HepG2 (cell line): Measurements from ENCODE around the gene R3HDM4. TPM values are rescaled to one million over a fixed set of nuclear protein-coding genes. Genes with fewer than 3 reads are reported as not detected.

Experiments
- ATAC-seq: fragments of 200-7000 bp; cut with Tn5 transposase; 3 replicates; pipeline ENCODE4 v1.9.1; 2020; ENCODE audit warnings: mild to moderate bottlenecking, moderate library complexity
- BruUV-seq: library from RNA; stranded (reverse); fragments of 400-500 nt; replicated peaks from 2 replicates; lab custom pipeline; 2021; lab: Mats Ljungman, UMichigan
- CTCF ChIA-PET: fragments of 300-600 bp; formaldehyde crosslinking; extraction: SDS; loops from one replicate; lab custom pipeline; 2021; ENCODE audit warnings: low total read pairs, inconsistent platforms, low intra/inter-chr PET ratio; lab: Yijun Ruan, JAX
- POLR2A ChIA-PET: fragments of 350-600 bp; sonication (Branson Sonifier 250); formaldehyde crosslinking; loops from one replicate; lab custom pipeline; 2020; ENCODE audit warnings: antibody characterized with exemption, inconsistent platforms; lab: Yijun Ruan, JAX
- DNase-seq: peaks from one replicate; pipeline ENCODE4 v3.0.0-alpha.2; 2015; ENCODE audit warnings: low spot score
- FAIRE-seq: peaks from 3 replicates; lab custom pipeline; 2011; peaks lifted over from hg19 to GRCh38; lab: Jason Lieb, UNC
- H2AFZ ChIP-seq: one replicate; pipeline ENCODE4 v1.6.1; 2011; ENCODE audit warnings: low read length, inconsistent platforms
- H3K27ac ChIP-seq: fragments of 300-600 bp; 3 replicates; pipeline ENCODE4 v1.8.0; 2011; ENCODE audit warnings: mixed run types, mild to moderate bottlenecking, mixed read lengths, low read length, inconsistent platforms; ENCODE audit not compliant: insufficient read depth; ENCODE audit errors: extremely low read length
- H3K27me3 ChIP-seq, 2 experiments: fragments of 200-600 bp in 1 of 2; 2 replicates in 1 of 2; 3 replicates in 1 of 2; pipeline versions ENCODE4 v1.6.0 to v1.8.0; 2011; ENCODE audit warnings: low read length in 2 of 2, mild to moderate bottlenecking in 2 of 2, moderate library complexity in 2 of 2, inconsistent platforms in 1 of 2; ENCODE audit not compliant: insufficient read depth in 2 of 2, control insufficient read depth in 1 of 2
- H3K36me3 ChIP-seq, 2 experiments: fragments of 200-600 bp in 1 of 2; replicated peaks in 1 of 2; 2 replicates in 1 of 2; 3 replicates in 1 of 2; pipeline versions ENCODE4 v1.5.1 to v1.8.0; 2011; ENCODE audit warnings: low read length in 2 of 2, inconsistent platforms in 1 of 2; ENCODE audit not compliant: insufficient read depth in 2 of 2, control insufficient read depth in 1 of 2
- H3K4me1 ChIP-seq: 2 replicates; pipeline ENCODE4 v1.5.1; 2012; ENCODE audit warnings: low read length, inconsistent platforms; ENCODE audit not compliant: insufficient read depth
- H3K4me2 ChIP-seq: 2 replicates; pipeline ENCODE4 v1.6.0; 2011; ENCODE audit warnings: low read depth, low read length, inconsistent platforms
- H3K4me3 ChIP-seq, 3 experiments: fragments of 200-600 bp in 1 of 3; sonication (generic), shearing (Covaris generic) in 1 of 3; replicated peaks in 1 of 3; 2 replicates each; pipeline ENCODE4 v1.5.1; 2011 to 2016; ENCODE audit warnings: low read length in 3 of 3, inconsistent platforms in 2 of 3, low read depth in 2 of 3, mild to moderate bottlenecking in 2 of 3, control low read depth in 1 of 3, mixed read lengths in 1 of 3; ENCODE audit not compliant: insufficient read depth in 1 of 3
- H3K79me2 ChIP-seq: one replicate; pipeline ENCODE4 v1.6.1; 2011; ENCODE audit warnings: low read length, inconsistent platforms; ENCODE audit not compliant: insufficient read depth
- H3K9ac ChIP-seq: 2 replicates; pipeline ENCODE4 v1.6.0; 2011; ENCODE audit warnings: mild to moderate bottlenecking, low read depth, low read length, inconsistent platforms; ENCODE audit not compliant: insufficient read depth
- H3K9me3 ChIP-seq: 2 replicates; pipeline ENCODE4 v1.5.1; 2012; ENCODE audit warnings: mild to moderate bottlenecking, low read length
- H4K20me1 ChIP-seq: 2 replicates; pipeline ENCODE4 v1.6.0; 2011; ENCODE audit warnings: inconsistent platforms, mild to moderate bottlenecking, low read length, moderate library complexity; ENCODE audit not compliant: insufficient read depth
- CCDC6 ChIP-seq: sonication (generic); formaldehyde crosslinking; IDR thresholded peaks from 2 replicates; pipeline ENCODE4 v1.8.1; 2022; ENCODE audit warnings: mild to moderate bottlenecking, missing genetic modification reagents, moderate library complexity
- EED ChIP-seq: sonication (generic); formaldehyde crosslinking; IDR thresholded peaks from 2 replicates; pipeline ENCODE4 v1.5.0; 2020; ENCODE audit warnings: mild to moderate bottlenecking, missing genetic modification reagents
- HNF1B ChIP-seq: sonication (generic); formaldehyde crosslinking; IDR thresholded peaks from 2 replicates; pipeline ENCODE4 v1.5.1; 2020; ENCODE audit warnings: mild to moderate bottlenecking, moderate library complexity, missing genetic modification reagents
- HNF4G ChIP-seq, 2 experiments: sonication (generic) in 1 of 2; formaldehyde crosslinking in 1 of 2; IDR thresholded peaks; 2 replicates each; pipeline versions ENCODE4 v1.4.0 to v1.6.1; 2011 to 2020; ENCODE audit warnings: borderline replicate concordance in 2 of 2, low read depth in 2 of 2, mild to moderate bottlenecking in 2 of 2, low read length in 1 of 2, missing genetic modification reagents in 1 of 2, moderate library complexity in 1 of 2
- MED1 ChIP-seq: sonication (generic); formaldehyde crosslinking; IDR thresholded peaks from 2 replicates; pipeline ENCODE4 v1.4.0; 2020; ENCODE audit warnings: missing genetic modification reagents
- MNT ChIP-seq: fragments of 450-650 bp; IDR thresholded peaks from 2 replicates; pipeline ENCODE4 v1.6.1; 2016
- ZBTB33 ChIP-seq: sonication (generic); formaldehyde crosslinking; IDR thresholded peaks from 2 replicates; pipeline ENCODE4 v1.4.0; 2020; ENCODE audit warnings: missing genetic modification reagents
- ZMYM3 ChIP-seq: sonication (generic); formaldehyde crosslinking; IDR thresholded peaks from 2 replicates; pipeline ENCODE4 v1.5.1; 2020; ENCODE audit warnings: mild to moderate bottlenecking, missing genetic modification reagents
- ZNF512 ChIP-seq: sonication (generic); formaldehyde crosslinking; IDR thresholded peaks from 2 replicates; pipeline ENCODE4 v1.4.0; 2020; ENCODE audit warnings: mild to moderate bottlenecking, missing genetic modification reagents
- WGBS: methylation state at CpG from one replicate; pipeline ENCODE4 v1.1.6; 2017; ENCODE audit warnings: low lambda C conversion rate; 5-methylcytosine and 5-hydroxymethylcytosine counted together
- in situ Hi-C: cut with HindIII; loops from 2 replicates; pipeline ENCODE4 v1.10.0; 2017; ENCODE audit warnings: low pct_unique_long_range_greater_than_20kb; ENCODE audit not compliant: extremely low pct_ligation_motif_present
- intact Hi-C: fragments of 100-400 bp; cut with micrococcal nuclease; formaldehyde crosslinking; loops from one replicate; pipeline ENCODE4 v1.10.0; 2022; ENCODE audit not compliant: unreplicated experiment
- polyA plus RNA-seq, 8 experiments: library from polyadenylated mRNA; depleted of rRNA in 3 of 8; stranded (reverse) in 7 of 8; unstranded in 1 of 8; fragments of >200 nt; fragmentation: Illumina TruSeq in 4 of 8; extraction: Trizol in 4 of 8; gene quantifications; 2 replicates each; pipeline versions ENCODE4 v1.2.1 to v1.2.3, GENCODE V29; 2011 to 2016; ENCODE audit warnings: low read depth in 4 of 8, missing spikeins in 1 of 8, mixed read lengths in 1 of 8; ENCODE audit not compliant: insufficient read depth in 1 of 8
- total RNA-seq, 5 experiments: library from RNA; depleted of rRNA; stranded (reverse); fragments of >200 nt; fragmentation: Illumina TruSeq; extraction: Trizol; gene quantifications; 2 replicates each; pipeline ENCODE4 v1.2.3, GENCODE V29; 2016; ENCODE audit warnings: low read depth in 1 of 5

R3HDM4 gene
- total and polyA plus RNA-seq, 2 of the 13 experiments (the other 11 are each of a cell fraction or from before 2014, with no cell fraction given), result 26.2 to 26.9 TPM

GRCh38 chr19:919199-920050 lies 6.4 kb upstream of the R3HDM4 start (continued):
- no peak for TF ChIP-seq HNF1B (CRISPR knock-in tag)
- 0 out of 2 replicates have a peak, but pooled peaks have one; percentile 60 for TF ChIP-seq ZMYM3

- H3K27me3 ChIP-seq, result no peaks in the 10 kb centered on the region; a peak in 1 of 5 replicates
- CTCF ChIA-PET, result interaction anchor here (1.6 to 2.4 kb wide), 2 partner anchors 62 to 148 kb away, joined by 11 to 14 read pairs; no protein-coding TSS in a partner anchor
- H4K20me1 ChIP-seq, result no peaks in the 10 kb centered on the region
- DNase-seq, result no peak
- WGBS, result 94% methylated on average over 39 of the region's 58 CpGs
- BruUV-seq, result no TSS peak
- no peak overlapping the region for H3K9ac ChIP-seq
- H3K4me3 ChIP-seq, result 0 out of 6 replicates have a peak overlapping the region, but pooled peaks of 1 of the 3 experiments have one; percentile 96
- intact Hi-C loops, result loop anchor here (5.0 kb wide), 1 partner anchor 151 kb away; no protein-coding TSS in a partner anchor
- ATAC-seq, result no peak
- POLR2A ChIA-PET, result interaction anchor here (0.6 kb wide), 1 partner anchor 133 kb away, joined by 5 read pairs; no protein-coding TSS in a partner anchor
- in situ Hi-C loops, result loop anchor here (5.0 kb wide), 1 partner anchor 56 kb away; no protein-coding TSS in a partner anchor
- no peak for FAIRE-seq
- H3K4me2 ChIP-seq, result 0 out of 2 replicates have a peak overlapping the region, but pooled peaks have one; percentile 7
- peaks cover under 1% of the 10 kb centered on the region for H3K79me2 ChIP-seq
- H3K27ac ChIP-seq, result peak overlapping the region; percentile 71
- no peaks in the 10 kb centered on the region for H3K36me3 ChIP-seq
- no peaks in the 10 kb centered on the region for H3K9me3 ChIP-seq
- H3K4me1 ChIP-seq, result peaks cover 26% of the 10 kb centered on the region
- no peak overlapping the region for H2AFZ ChIP-seq
- 0 out of 2 replicates have a peak, but pooled peaks have one; percentile 50 for TF ChIP-seq ZBTB33 (CRISPR knock-in tag)
- no peak for TF ChIP-seq HNF4G (IDR thresholded peaks at IDR 0.05; ENCODE audit: borderline replicate concordance, low read depth, low read length)
- no peak for TF ChIP-seq HNF4G (CRISPR knock-in tag; IDR thresholded peaks at IDR 0.05; ENCODE audit: borderline replicate concordance, low read depth)
- TF ChIP-seq EED, result no peak
- TF ChIP-seq MED1, result no peak
- TF ChIP-seq ZNF512 (CRISPR knock-in tag), result no peak
- no peak for TF ChIP-seq MNT
- no peak for TF ChIP-seq CCDC6 (CRISPR knock-in tag)
These were observed 5.6 kb upstream of the R3HDM4 start for GRCh38 chr19:918481-919198.
